GM12874 (cell line): ENCODE measurements around the gene DRD5.

ENCODE experiments used
- CTCF ChIP-seq: IDR thresholded peaks from 2 replicates; pipeline ENCODE4 v1.5.1; 2011; ENCODE audit warnings: low read depth, mild to moderate bottlenecking, control low read depth, low read length, moderate library complexity; ENCODE audit not compliant: insufficient read depth

Gene DRD5

GRCh38 chr4:9811806-9812205 lies 30.4 kb downstream of the DRD5 start:
- no peak for TF ChIP-seq CTCF

GRCh38 chr4:9812501-9813340 lies 31.3 kb downstream of the DRD5 start:
- no peak for TF ChIP-seq CTCF

DNA sequence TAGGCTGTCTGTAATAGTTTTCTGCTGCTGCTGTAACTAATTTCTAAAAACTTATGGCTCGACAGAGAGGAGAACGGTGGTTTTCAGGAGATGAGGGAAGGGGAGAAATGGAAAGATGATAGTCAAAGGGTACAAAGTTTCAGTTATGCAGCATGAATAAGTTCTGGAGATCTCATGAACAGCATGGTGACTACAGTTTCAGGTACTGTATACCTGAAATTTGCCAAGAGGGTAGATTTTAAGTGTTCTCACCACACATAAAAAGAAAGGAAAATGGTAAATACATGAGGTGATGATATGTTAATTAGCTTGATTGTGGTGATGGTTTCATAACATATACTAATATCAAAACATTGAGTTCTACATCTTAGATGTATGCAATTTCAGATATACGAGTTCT lies 34.9 kb downstream of the DRD5 start:
- TF ChIP-seq CTCF = no peak

GRCh38 chr4:9820343-9820742 lies 38.9 kb downstream of the DRD5 start:
- no peak for TF ChIP-seq CTCF

DNA sequence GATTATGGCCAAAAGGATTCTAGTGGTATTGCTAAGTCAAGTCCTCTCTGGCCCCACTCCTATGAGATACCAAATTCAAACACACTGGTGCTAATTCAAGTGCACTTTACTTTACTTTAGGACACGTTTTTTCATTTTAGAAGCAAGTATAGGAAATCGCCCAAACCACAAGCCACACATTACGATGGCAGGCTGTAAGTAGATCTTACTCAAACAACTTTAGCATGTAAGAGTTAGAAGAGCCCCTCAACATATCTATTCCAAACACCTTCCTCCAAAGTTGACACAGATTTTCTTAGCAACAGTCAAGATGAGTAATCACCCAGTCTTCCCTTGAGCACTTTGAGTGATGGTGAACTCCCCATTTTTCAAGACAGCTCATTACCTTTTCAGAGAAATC lies 43.6 kb downstream of the DRD5 start:
- no peak for TF ChIP-seq CTCF

- TF ChIP-seq CTCF = no peak
These were observed 45.1 kb downstream of the DRD5 start for GRCh38 chr4:9826551-9826950.

- no peak for TF ChIP-seq CTCF
These were observed 51.2 kb downstream of the DRD5 start for GRCh38 chr4:9832640-9833039.
